ENCODE data around the gene CHL1.

DNA sequence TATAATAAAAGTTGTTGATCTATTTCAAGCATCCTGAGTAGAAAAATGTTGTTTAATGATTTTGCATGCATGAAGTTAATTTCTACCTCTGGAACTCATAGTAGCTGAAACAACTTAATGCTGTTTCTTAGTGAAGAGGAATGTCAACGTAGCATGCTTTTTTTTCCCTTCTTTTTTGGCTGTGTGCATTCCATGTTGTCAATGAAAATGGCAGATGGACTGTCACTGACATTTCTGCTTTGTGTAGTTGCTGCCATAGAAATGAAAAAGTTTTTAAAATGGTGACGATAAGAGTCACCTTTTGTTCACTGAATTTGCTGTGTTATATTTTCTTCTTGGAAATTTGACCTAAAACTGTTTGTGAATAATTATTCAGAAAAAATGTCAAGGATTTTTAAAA, 116.3 kb downstream of the CHL1 start:
- TF ChIP-seq, protein P1, sequence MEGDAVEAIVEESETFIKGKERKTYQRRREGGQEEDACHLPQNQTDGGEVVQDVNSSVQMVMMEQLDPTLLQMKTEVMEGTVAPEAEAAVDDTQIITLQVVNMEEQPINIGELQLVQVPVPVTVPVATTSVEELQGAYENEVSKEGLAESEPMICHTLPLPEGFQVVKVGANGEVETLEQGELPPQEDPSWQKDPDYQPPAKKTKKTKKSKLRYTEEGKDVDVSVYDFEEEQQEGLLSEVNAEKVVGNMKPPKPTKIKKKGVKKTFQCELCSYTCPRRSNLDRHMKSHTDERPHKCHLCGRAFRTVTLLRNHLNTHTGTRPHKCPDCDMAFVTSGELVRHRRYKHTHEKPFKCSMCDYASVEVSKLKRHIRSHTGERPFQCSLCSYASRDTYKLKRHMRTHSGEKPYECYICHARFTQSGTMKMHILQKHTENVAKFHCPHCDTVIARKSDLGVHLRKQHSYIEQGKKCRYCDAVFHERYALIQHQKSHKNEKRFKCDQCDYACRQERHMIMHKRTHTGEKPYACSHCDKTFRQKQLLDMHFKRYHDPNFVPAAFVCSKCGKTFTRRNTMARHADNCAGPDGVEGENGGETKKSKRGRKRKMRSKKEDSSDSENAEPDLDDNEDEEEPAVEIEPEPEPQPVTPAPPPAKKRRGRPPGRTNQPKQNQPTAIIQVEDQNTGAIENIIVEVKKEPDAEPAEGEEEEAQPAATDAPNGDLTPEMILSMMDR (IDR thresholded peaks at IDR 0.05): no peak
- no peak for TF ChIP-seq EZH2 (IDR thresholded peaks at IDR 0.05; ENCODE audit: borderline replicate concordance, insufficient read depth, low read depth, low read length, poor library complexity, severe bottlenecking)
